Astrocyte of the spinal cord (primary cell): ENCODE measurements around the gene ATG4B.
A peak's percentile ranks its signal among the peaks of the same experiment; 100 is the strongest.

ENCODE experiments used
- DNase-seq: peaks from one replicate; pipeline ENCODE4 v3.0.0; 2011; ENCODE audit warnings: low read depth, low spot score
- H3K4me3 ChIP-seq: 2 replicates; pipeline ENCODE4 v1.5.1; 2011; ENCODE audit warnings: low read depth, mild to moderate bottlenecking, low read length, moderate library complexity
- in situ Hi-C: cut with HindIII; loops from 2 replicates; pipeline ENCODE4 v1.10.0; 2017; ENCODE audit warnings: low sequenced_read_pairs
- TF ChIP-seq, protein P1 (sequence below): IDR thresholded peaks from 2 replicates; pipeline ENCODE4 v1.5.1; 2012; ENCODE audit warnings: low read depth, mild to moderate bottlenecking, low read length, inconsistent platforms

ATG4B gene

DNA sequence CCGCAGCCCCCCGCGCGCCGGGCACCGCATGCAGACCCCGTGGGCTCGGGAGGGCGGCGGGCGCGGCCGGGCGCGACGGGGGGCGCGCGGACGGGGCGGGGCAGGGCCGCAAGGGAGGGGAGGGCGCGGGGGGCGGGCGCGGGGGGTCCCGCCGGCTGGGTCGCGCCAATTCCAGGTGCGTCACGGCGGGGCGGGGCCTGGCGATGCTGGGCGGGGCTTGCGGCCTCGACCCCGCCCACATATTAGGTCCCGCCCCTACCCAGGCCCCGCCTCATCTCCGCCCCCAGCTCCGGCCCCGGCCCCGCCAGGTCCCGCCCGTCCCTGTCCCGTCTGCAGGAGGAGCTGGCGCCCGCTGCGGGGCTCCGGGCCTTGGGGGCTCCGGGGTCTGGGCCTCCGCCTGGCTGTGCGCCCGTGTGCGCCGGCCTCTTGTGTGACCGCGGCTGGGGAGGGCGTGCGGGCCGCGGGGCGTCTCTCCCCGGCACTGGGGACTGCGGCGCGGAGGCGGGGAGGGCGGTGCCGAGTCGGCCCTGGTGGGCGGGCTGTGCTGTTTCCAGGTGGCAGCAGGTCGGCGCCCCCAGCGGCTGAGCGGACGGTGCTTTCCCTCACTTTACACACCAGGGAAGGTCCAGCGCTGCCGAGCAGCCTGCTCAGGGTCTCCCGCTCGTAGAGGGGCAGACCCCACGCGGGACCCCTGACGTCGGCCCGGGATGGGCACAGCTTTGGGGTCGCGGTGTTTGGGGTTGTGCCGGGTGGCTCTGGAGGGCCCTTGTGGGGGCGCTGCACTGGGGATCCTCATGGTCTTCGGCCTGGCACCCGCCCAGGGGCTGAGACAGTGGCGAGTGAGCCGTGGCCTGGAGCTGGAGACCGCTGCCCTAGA, 64.9 kb downstream of the ATG4B start:
- peak overlapping the region; percentile 77 for H3K4me3 ChIP-seq
- in situ Hi-C loops: no loop called here
- DNase-seq: peak; percentile 77
- TF ChIP-seq, protein P1, sequence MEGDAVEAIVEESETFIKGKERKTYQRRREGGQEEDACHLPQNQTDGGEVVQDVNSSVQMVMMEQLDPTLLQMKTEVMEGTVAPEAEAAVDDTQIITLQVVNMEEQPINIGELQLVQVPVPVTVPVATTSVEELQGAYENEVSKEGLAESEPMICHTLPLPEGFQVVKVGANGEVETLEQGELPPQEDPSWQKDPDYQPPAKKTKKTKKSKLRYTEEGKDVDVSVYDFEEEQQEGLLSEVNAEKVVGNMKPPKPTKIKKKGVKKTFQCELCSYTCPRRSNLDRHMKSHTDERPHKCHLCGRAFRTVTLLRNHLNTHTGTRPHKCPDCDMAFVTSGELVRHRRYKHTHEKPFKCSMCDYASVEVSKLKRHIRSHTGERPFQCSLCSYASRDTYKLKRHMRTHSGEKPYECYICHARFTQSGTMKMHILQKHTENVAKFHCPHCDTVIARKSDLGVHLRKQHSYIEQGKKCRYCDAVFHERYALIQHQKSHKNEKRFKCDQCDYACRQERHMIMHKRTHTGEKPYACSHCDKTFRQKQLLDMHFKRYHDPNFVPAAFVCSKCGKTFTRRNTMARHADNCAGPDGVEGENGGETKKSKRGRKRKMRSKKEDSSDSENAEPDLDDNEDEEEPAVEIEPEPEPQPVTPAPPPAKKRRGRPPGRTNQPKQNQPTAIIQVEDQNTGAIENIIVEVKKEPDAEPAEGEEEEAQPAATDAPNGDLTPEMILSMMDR: peak; percentile 14

DNA sequence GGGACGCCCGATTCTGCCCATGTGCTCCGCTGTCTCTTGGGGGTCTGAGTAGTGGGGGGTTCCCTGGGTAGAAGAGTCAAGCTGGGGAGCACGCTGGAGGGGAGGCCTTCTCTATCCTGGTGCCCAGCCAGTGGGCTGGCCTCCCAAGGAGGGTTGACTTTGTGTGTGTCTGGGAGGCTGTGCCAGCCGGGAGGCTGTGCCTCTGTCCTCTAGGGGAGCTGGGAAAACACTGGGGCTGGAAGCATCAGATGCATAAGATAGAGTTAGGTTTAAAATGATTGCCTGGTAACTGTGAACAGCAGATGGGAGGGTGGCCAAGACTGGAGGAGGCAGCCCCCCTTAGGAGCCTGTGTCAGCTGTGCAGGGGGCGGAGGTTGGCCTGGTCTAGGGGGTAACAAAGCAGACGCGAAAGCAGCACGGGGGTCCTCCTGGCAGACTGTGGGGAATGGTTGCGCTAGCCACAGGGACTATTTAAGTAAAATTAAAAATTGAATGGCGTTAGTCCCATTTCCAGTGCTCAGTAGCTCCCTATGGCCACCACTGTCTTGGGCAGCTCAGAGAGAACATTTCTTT, 65.6 kb downstream of the ATG4B start:
- TF ChIP-seq, protein P1: peak; percentile 15
- in situ Hi-C loops: no loop called here
- peak overlapping the region; percentile 77 for H3K4me3 ChIP-seq
- peak; percentile 14 for DNase-seq

DNA sequence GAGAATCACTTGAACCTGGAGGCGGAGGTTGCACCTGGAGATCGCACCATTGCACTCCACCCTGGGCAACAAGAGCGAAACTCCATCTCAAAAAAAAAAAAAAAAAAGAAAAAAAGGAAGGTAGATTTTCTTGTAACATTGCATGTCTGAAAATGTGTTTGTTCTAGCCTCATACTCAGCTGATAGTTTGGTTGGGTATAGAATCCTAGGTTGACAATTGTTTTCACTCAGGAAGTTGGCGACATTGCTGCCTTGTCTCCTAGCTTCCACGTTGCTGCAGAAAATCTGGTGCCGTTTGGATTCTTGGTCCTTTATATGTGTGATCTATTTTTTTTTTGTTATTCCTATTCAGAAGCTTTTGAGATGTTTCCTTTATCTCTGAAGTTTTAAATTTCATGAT, 69.0 kb downstream of the ATG4B start:
- TF ChIP-seq, protein P1: no peak
- no peak overlapping the region for H3K4me3 ChIP-seq
- DNase-seq: no peak
- in situ Hi-C loops: no loop called here

DNA sequence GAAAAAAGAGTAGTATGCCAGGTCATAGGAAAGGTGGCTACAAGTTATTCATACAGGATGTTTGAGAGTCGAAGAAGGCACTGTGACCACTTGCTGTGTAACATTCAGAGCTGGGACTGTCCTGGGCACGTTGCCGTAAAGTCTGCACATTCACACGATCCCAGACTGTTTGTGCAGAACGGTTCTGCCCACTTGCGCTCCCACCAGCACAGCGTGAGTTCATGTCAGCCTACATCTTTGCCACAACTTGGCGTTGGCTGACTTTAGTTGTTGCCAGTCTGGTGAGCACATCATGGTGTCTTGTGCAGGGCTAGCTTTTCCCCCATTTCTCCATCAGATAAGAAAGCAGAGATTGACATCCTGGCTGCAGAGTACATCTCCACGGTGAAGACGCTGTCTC, 71.4 kb downstream of the ATG4B start:
- in situ Hi-C loops: no loop called here
- H3K4me3 ChIP-seq: no peak overlapping the region
- TF ChIP-seq, protein P1: no peak
- DNase-seq: no peak

DNA sequence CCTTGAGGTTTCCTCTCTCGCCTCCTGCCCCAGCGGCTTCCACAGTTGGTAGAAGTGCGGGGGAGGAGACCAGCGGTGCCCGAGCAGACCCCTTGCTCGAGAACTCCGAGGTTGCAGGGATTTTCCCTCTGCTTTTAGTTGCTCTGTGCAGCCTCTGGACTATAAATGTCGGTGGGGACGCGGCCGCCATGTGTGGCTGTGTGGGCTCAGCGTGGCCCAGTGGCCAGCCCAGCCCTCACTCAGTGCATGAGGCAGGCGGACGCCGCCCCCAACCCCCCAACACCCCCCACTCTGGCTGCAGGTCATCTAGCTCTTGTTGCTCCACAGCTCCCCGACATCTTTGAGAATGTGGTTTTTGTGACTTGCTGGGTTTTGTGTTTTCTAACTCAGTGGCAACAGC, 81.6 kb downstream of the ATG4B start:
- DNase-seq: no peak
- in situ Hi-C loops: no loop called here
- TF ChIP-seq, protein P1: no peak
- no peak overlapping the region for H3K4me3 ChIP-seq

DNA sequence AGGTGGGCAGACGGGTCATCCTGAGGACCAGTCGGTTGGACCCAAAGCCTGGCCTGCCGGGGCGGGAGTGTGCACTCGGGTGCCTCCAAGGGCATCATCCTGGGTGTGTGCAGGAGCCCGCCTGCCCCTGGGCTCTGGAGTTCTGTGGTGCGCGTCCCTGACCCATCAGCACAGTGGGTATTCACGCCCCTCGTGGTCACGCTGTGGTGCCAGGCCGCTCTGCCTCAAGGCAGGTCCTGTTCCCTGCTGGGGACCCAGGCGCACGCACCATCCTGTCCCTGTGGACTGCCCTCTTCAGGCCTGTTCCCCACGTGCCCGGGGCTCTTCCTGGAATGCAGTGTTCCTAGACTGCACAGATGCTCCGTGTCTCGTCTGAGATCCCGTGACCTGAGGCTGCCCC, 82.6 kb downstream of the ATG4B start:
- DNase-seq: no peak
- in situ Hi-C loops: no loop called here
- H3K4me3 ChIP-seq: no peak overlapping the region
- TF ChIP-seq, protein P1: no peak
